HG03558 (cell line): Measurements from ENCODE around the gene FAAP100.
"Not testable (repeated sequence)": the region's sequence is repeated elsewhere in the genome, so short reads cannot be mapped to it uniquely, and the experiment has no call there.

Experiments used
- ATAC-seq: cut with Tn5 transposase; IDR thresholded peaks from one replicate; pipeline ENCODE4 v1.9.1; 2021; ENCODE audit warnings: moderate number of reproducible peaks; ENCODE audit not compliant: unreplicated experiment; ENCODE audit errors: extremely low read depth

FAAP100 gene

GRCh38 chr17:81552244-81553017 lies at the start of gene FAAP100:
Gene FAAP100 (minus strand): TSS chr17:81552353. CDS start chr17:81552330, 23 bp downstream.
- no peak for ATAC-seq

GRCh38 chr17:81601525-81602120 lies 49.5 kb upstream of the FAAP100 start:
- no peak for ATAC-seq

GRCh38 chr17:81599719-81600486 lies 47.8 kb upstream of the FAAP100 start:
- no peak for ATAC-seq

GRCh38 chr17:81593105-81593871 lies 41.1 kb upstream of the FAAP100 start:
- no peak for ATAC-seq

- ATAC-seq: no peak
Observed at GRCh38 chr17:81591971-81592370, 39.8 kb upstream of the FAAP100 start.

GRCh38 chr17:81590121-81590520 lies 38.0 kb upstream of the FAAP100 start:
- no peak for ATAC-seq

- ATAC-seq: no peak
Observed at GRCh38 chr17:81589612-81590011, 37.5 kb upstream of the FAAP100 start.

GRCh38 chr17:81586096-81586495 lies 33.9 kb upstream of the FAAP100 start:
- no peak for ATAC-seq

- not testable (repeated sequence) for ATAC-seq
Observed at GRCh38 chr17:81584771-81585170, 32.6 kb upstream of the FAAP100 start.

GRCh38 chr17:81583589-81584342 lies 31.6 kb upstream of the FAAP100 start:
- no peak for ATAC-seq

- ATAC-seq: no peak
Observed at GRCh38 chr17:81582749-81583148, 30.6 kb upstream of the FAAP100 start.

- ATAC-seq: no peak
Observed at GRCh38 chr17:81582341-81582740, 30.2 kb upstream of the FAAP100 start.

GRCh38 chr17:81581758-81582157 lies 29.6 kb upstream of the FAAP100 start:
- no peak for ATAC-seq

- ATAC-seq: no peak
Observed at GRCh38 chr17:81580481-81580880, 28.3 kb upstream of the FAAP100 start.

- no peak for ATAC-seq
Observed at GRCh38 chr17:81579821-81580321, 27.7 kb upstream of the FAAP100 start.

GRCh38 chr17:81579298-81579697 lies 27.1 kb upstream of the FAAP100 start:
- ATAC-seq: no peak

- ATAC-seq: no peak
Observed at GRCh38 chr17:81578561-81579225, 26.5 kb upstream of the FAAP100 start.

- ATAC-seq: no peak
Observed at GRCh38 chr17:81578038-81578441, 25.9 kb upstream of the FAAP100 start.
